Activated T-cell treated with anti-CD3 and anti-CD28 coated beads, Interleukin-2, amount 50 U/mL, for 24 hours (primary cell): ENCODE data around the gene ZP1.

Experiments used
- DNase-seq: peaks from one replicate; pipeline ENCODE4 v3.0.0-alpha.2; 2020
- H3K27ac Mint-ChIP-seq: 2 replicates; pipeline ENCODE4 v1.8.0; 2020; ENCODE audit warnings: mild to moderate bottlenecking, mixed read lengths
- H3K27me3 Mint-ChIP-seq: 2 replicates; pipeline ENCODE4 v1.8.0; 2020; ENCODE audit warnings: mixed read lengths
- H3K36me3 Mint-ChIP-seq: 2 replicates; pipeline ENCODE4 v1.8.0; 2020; ENCODE audit warnings: low read depth, mixed read lengths
- H3K4me1 Mint-ChIP-seq: 2 replicates; pipeline ENCODE4 v1.8.0; 2020; ENCODE audit warnings: low read depth, mixed read lengths
- H3K4me3 Mint-ChIP-seq: 2 replicates; pipeline ENCODE4 v1.8.0; 2020; ENCODE audit warnings: mild to moderate bottlenecking, moderate library complexity, mixed read lengths
- H3K9me3 Mint-ChIP-seq: 2 replicates; pipeline ENCODE4 v1.8.0; 2020; ENCODE audit warnings: mixed read lengths

ZP1 gene

DNA sequence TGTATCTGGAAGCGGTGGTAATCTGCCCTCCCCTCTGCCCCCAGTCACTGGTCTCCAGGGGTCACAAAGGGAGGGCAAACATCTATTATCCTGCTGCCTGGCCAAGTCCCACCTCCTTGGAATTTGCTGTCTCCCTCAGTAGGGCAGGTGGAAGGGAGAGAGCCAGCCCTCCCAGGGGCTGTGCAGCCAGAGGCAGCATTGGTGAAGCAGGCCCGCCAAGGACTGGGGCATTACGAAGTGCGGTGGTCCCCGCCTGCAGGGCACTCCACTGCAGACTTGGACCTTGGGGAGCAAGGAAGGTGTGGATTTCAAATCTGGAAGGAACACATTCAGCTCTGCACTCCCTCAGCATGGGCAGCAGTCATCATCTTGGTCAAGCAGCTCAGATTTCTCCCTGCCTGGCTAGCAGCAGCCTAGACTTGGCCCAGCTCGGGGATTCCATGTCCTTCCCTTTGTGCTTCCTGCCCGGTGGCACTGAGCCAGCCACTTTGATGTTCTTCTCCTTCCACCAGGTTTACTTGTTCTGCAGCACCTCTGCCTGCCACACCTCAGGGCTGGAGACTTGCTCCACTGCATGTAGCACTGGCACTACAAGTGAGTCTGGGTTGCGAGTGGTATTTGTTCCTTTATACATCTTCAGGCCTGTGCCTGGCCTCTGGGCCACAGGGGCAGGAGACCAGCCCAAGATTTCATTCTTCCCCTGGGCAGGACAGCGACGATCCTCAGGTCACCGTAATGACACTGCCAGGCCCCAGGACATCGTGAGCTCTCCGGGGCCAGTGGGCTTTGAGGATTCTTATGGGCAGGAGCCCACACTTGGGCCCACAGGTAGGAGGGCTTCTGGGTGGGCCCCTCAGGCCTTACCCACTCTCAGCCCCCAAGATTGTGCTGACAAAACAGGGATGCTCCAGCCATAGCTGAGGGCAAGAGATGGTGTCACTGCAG is 7.4 kb downstream of the ZP1 start:
- no peak for DNase-seq
- Mint-ChIP-seq H3K4me1 (peaks cover 18% of the 10 kb centered on the region), H3K9me3 (no peaks in the 10 kb centered on the region), H3K36me3 (peaks cover 43% of the 10 kb centered on the region), H3K27ac (peak overlapping the region; percentile 18), H3K27me3 (peaks cover under 1% of the 10 kb centered on the region), H3K4me3 (no peak overlapping the region)

DNA sequence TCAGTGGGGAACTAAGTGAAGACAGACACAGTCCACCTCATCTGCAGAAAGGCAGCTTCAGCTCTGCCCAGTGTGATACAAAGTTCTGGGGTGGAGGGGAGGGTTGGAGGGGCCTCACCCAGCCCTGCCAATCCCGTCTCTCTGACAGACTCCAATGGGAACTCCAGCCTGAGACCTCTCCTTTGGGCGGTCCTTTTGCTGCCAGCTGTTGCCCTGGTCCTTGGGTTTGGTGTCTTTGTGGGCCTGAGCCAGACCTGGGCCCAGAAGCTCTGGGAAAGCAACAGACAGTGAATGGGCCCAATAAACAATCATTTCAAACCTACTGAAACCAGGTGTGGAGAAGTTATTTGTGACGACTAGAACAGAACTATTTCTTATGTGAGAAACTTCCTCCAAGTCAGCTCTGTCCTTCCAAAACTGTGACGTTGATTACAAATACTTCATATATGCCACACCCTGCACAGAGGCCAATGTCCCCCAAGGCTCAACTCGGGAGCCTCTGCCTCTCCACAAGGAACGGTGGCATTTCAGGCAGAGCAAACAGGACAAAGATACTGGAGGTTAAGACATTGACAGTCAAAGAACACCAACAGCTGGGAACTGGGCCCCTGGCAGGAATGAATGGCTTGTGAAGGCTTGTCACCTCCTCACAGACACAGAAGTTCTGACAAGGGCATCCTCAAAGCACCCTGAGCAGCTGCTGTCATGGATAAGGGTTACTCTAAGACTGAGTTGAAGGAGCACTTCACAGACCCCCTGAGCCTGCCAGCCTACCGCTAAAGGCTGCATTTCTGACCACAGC is 8.2 kb downstream of the ZP1 start:
- no peak for DNase-seq
- H3K9me3 Mint-ChIP-seq = no peaks in the 10 kb centered on the region
- H3K27ac Mint-ChIP-seq = no peak overlapping the region
- no peaks in the 10 kb centered on the region for H3K27me3 Mint-ChIP-seq
- no peak overlapping the region for H3K4me3 Mint-ChIP-seq
- peaks cover 18% of the 10 kb centered on the region for H3K4me1 Mint-ChIP-seq
- peaks cover 52% of the 10 kb centered on the region for H3K36me3 Mint-ChIP-seq

DNA sequence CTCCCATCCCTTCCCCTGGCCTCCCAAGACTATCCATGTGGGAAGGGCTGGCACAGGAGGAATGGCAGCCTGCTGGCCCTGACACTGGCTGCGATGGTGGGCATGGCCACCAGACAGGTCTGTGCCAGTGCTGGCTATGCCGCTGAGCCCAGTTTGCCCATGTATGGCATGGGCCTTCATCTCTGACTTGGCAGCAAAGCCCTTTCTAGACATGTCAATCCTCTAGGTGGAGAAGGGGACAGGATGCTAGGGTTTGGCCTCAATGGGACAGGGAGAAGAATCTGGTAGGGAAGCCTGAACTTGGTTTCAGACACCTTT is 8.8 kb downstream of the ZP1 start:
- Mint-ChIP-seq H3K27ac (no peak overlapping the region), H3K9me3 (no peaks in the 10 kb centered on the region), H3K4me1 (peaks cover 14% of the 10 kb centered on the region), H3K4me3 (no peak overlapping the region), H3K27me3 (no peaks in the 10 kb centered on the region), H3K36me3 (peaks cover 58% of the 10 kb centered on the region)
- no peak for DNase-seq

DNA sequence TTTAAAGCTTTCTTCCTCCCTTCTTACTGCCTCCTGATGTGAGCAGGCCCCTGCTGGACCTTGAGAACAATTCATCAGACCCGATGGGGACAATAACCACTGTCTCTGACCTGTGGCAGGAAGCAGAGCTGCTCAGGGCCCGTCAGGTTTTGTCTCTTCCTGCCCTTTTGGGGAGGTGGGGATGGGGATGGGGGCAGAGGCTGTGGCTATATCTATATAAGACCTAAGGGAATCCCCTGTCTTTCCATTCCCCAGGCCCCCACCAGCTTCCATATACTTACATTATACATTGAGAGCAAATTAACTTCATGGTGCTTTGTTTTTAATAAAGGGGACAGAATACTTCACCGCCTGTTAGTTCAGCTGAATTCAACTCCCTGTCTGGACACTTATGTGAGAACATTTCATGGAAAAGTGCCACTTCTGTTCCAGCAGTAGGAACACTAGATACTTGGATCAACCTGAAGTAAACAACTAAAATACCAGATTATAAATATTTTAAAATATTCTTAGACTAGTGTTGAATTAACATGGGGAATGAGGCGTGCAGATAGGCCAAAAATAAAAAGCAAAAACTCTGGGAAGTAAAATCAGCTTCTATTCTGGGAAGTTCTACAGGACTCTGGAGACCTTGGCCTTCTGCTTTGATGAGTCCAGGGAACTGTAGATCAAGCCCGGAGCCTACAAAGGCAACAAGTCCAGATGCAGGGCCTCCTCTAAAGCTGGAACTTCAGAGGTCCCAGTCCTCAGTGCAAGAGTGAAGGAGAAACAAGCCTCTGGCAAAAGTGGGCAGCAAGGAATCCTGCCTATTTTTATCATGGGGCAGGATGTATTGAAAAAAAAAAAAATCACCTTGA is 11.1 kb downstream of the ZP1 start:
- peaks cover 81% of the 10 kb centered on the region for H3K36me3 Mint-ChIP-seq
- peaks cover 3% of the 10 kb centered on the region for H3K4me1 Mint-ChIP-seq
- no peaks in the 10 kb centered on the region for H3K9me3 Mint-ChIP-seq
- H3K27me3 Mint-ChIP-seq = no peaks in the 10 kb centered on the region
- H3K27ac Mint-ChIP-seq = no peak overlapping the region
- H3K4me3 Mint-ChIP-seq = no peak overlapping the region
- no peak for DNase-seq

DNA sequence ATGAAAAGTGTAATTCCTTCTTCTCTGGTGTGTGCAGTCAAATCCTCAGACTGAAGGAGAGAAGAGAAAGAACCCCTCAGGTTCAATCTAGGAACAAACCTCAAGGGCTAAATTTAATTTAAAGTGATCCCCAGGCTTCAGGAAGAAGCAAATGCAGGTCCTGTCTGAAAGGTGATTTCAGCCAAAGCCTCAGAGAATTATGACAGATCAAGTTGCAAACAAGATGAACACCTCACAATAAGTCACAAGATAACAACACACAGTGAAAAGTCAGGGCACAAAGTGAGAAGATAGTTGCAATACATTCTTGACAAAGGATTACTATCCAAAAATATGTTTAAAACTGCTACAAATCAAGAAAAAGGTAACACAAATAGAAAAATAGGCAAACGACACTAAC is 11.8 kb downstream of the ZP1 start:
- H3K36me3 Mint-ChIP-seq = peaks cover 86% of the 10 kb centered on the region
- H3K27me3 Mint-ChIP-seq = no peaks in the 10 kb centered on the region
- peaks cover 3% of the 10 kb centered on the region for H3K4me1 Mint-ChIP-seq
- DNase-seq = no peak
- H3K4me3 Mint-ChIP-seq = no peak overlapping the region
- no peak overlapping the region for H3K27ac Mint-ChIP-seq
- no peaks in the 10 kb centered on the region for H3K9me3 Mint-ChIP-seq

DNA sequence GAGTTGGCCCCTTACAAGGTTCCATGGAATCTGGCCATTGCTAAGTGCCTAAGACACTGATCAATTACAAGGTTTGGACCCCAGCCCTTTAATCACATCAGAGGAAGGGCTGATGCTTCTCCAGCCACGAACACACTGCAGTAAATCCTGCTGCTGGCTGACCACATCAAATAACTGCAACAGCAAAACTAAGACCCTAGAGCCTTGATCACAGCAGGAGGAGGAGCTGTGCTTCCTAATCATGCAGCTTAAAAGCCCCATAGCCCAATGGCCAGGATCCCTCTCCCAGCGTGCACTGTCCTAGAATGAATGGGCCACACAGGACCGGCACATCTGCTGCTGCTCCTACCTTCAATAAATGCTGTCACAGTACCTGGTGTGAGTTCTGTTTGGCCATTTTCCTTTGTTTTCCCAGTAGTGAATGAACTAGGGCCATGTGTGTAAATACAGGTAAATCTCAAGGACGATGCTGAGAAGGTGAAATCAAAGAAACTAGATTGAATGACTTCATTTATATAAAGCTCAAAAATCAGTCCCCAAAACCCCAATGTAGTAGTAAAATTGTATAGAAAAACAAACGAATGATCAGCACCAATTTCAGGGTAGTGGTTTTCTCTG is 12.7 kb downstream of the ZP1 start:
- peaks cover 3% of the 10 kb centered on the region for H3K4me1 Mint-ChIP-seq
- peak overlapping the region; percentile 12 for H3K27ac Mint-ChIP-seq
- H3K36me3 Mint-ChIP-seq = peaks cover 91% of the 10 kb centered on the region
- H3K4me3 Mint-ChIP-seq = no peak overlapping the region
- no peaks in the 10 kb centered on the region for H3K27me3 Mint-ChIP-seq
- DNase-seq = no peak
- H3K9me3 Mint-ChIP-seq = no peaks in the 10 kb centered on the region

DNA sequence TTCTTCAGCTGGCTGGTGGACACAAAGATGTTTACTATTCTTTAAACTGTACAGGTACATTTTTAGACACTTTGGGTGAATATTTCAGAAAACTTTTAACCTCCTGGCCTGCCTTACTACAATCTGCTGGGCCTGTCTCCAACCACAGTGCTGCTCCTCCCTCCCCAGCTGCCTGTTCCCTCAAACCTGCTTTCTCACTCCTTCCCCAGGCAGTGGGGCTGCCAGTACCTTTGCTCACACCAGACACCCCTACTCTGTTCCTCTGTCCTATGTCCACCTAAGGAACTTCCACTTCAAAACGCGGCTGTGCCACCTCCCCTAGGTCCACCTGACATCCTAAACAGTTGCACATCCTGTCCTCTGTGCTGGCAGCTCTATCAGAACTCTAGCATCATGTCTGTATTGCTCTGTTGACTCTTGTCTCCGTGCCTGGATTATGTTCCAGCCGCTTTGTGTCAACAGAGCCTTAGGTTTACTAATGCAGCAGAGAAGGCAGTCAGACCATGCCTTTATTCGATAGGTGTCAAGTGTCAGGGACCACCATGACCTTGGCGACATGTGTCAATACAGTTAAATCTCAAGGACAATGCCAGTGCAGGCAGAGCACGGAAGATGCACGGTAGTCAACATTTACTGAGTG is 13.4 kb downstream of the ZP1 start:
- Mint-ChIP-seq H3K27me3 (no peaks in the 10 kb centered on the region), H3K9me3 (no peaks in the 10 kb centered on the region), H3K4me1 (peaks cover 3% of the 10 kb centered on the region), H3K36me3 (peaks cover 93% of the 10 kb centered on the region), H3K4me3 (no peak overlapping the region), H3K27ac (peak overlapping the region; percentile 48)
- DNase-seq = no peak

DNA sequence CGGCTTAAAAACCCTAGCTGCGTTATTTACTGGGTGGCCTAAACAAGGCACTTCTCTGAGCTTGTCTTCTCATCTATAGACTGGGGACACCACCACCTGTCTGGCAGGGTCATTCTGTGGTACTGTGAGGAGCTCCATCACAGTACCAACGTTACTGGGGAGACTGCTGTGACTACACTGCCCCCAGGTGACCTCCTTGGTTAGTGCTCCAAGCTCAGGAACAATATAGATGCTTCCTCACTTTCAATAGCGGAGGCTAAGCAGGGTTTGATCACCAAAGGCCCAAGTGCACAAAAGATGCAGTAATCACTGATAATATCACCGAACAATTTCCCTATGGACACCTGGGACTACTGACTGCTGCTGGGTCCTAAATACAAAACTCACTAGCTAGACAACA is 20.2 kb downstream of the ZP1 start:
- Mint-ChIP-seq H3K9me3 (no peaks in the 10 kb centered on the region), H3K4me1 (peaks cover 3% of the 10 kb centered on the region), H3K27ac (no peak overlapping the region), H3K4me3 (no peak overlapping the region), H3K27me3 (no peaks in the 10 kb centered on the region), H3K36me3 (peaks cover 93% of the 10 kb centered on the region)
- no peak for DNase-seq

DNA sequence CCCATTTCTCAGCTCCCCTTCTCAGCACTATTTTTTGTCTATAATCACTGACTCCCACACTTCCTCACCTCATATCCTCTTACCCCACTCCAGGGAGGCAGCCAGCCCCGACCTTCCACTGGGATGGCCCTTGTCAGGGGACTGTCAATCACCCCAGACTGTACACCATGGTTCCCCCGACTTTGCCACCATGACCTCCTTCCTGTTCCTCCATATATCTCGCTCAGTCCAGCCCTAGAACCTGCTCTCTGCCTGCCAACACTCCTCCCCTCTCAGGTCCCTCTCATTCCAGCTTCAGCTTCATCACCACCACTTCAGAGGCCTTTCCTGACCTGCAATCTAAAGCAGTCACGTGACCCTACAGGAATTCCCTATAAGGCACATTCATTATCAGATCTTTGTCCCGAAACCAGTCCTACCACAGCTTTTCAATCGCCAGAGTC is 22.5 kb downstream of the ZP1 start:
- Mint-ChIP-seq H3K36me3 (peaks cover 95% of the 10 kb centered on the region), H3K4me1 (no peaks in the 10 kb centered on the region), H3K27ac (no peak overlapping the region), H3K27me3 (no peaks in the 10 kb centered on the region), H3K4me3 (no peak overlapping the region), H3K9me3 (no peaks in the 10 kb centered on the region)
- no peak for DNase-seq

DNA sequence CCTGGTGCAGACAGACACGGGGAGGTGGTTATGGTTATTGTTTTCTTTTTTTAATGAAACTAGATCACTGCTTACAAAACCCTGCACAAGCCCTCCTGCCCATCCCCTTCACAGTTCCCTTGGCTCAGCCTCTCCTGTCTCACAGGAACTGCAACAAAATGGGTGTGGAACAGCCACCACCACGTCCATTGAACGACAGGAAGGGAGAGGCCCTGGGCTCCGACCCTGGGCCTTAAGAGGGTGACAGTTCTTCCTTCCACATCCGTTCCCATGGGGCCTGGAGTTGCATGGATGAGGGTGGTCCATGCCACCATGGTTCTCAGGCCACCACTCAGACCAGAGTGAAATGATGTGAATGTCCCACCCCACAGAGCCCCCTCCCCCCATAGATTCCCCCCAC is 23.4 kb downstream of the ZP1 start:
- Mint-ChIP-seq H3K36me3 (peaks cover 95% of the 10 kb centered on the region), H3K4me1 (no peaks in the 10 kb centered on the region), H3K9me3 (no peaks in the 10 kb centered on the region), H3K27me3 (no peaks in the 10 kb centered on the region), H3K4me3 (no peak overlapping the region), H3K27ac (no peak overlapping the region)
- no peak for DNase-seq

DNA sequence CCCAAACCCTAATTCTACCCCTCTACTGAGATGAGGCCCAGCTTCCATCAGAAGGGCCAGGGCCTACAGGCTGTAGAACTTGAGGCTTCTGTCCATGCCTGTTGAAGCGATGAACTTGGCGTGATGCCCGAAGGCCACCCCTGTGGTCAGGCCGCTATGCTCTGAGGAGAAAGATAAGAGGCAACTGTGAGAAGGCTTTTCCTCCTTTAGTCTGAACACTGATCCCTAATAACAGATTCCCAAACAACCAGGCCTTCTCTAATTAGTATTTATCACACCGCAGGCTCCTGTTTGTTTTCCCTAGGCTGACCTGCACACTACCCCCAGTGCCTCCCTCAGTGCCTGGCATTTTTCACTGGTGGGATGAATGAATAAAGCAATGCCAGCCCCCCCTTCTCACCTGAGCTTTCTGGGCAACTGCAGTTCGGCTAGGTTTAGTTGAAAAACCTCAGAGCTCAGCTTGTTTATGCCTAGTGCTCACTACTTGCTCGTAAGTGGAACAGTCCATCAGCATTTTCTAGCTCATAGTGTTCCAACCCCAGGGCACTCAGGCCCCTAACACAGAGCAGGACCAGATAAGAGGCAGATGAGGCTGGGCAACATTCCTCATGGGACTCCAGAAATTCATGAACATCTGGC is 23.9 kb downstream of the ZP1 start:
- Mint-ChIP-seq H3K36me3 (peaks cover 95% of the 10 kb centered on the region), H3K9me3 (no peaks in the 10 kb centered on the region), H3K27ac (peak overlapping the region; percentile 34), H3K27me3 (no peaks in the 10 kb centered on the region), H3K4me3 (no peak overlapping the region), H3K4me1 (peaks cover 1% of the 10 kb centered on the region)
- no peak for DNase-seq

DNA sequence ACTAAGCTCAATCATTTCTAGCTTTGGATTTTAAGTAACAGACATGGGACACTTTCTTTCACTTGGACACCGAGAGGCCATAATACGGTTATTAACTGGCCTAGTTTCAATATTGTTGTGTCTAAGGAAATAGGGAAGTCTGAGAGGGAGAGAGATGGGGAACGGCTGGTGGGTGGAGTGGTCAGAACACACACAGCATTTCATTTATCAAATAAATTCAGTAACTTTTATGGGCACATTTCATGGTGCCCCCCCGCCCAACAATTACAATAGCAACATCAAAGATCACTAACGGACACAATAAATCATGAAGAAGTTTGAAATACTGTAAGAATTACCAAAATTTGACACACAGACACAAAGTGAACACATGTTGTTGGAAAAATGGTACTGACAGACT is 28.3 kb downstream of the ZP1 start:
- Mint-ChIP-seq H3K4me1 (peaks cover 9% of the 10 kb centered on the region), H3K9me3 (no peaks in the 10 kb centered on the region), H3K4me3 (no peak overlapping the region), H3K27me3 (no peaks in the 10 kb centered on the region), H3K27ac (peak overlapping the region; percentile 27), H3K36me3 (peaks cover 98% of the 10 kb centered on the region)
- DNase-seq = no peak

DNA sequence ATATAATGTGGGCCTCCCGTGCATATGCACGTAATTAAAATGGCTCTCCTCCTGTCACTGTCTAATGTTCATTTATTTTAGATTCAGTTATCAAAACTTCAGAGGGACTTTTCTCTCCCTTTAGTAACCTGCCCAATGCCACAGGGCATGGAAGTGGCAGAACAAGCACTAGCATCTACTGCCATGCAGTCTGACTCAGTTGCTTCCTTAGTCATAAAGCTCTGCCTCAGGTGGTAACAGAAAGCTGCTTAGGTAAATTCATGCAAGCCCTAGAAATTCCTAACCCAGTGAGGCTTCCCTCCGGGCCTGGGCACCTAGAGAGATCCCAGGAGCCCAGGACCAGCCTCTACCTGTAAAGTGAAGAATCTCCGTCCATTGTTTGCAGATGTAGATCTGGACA is 30.2 kb downstream of the ZP1 start:
- Mint-ChIP-seq H3K36me3 (peaks cover 98% of the 10 kb centered on the region), H3K27ac (no peak overlapping the region), H3K27me3 (no peaks in the 10 kb centered on the region), H3K4me3 (no peak overlapping the region), H3K4me1 (peaks cover 10% of the 10 kb centered on the region), H3K9me3 (no peaks in the 10 kb centered on the region)
- DNase-seq = no peak
